ENCODE results near the gene LRRC26. TPM values are rescaled to one million over a fixed set of nuclear protein-coding genes. Genes with fewer than 3 reads are reported as not detected.

Gene LRRC26
- total and polyA plus RNA-seq, 2 experiments from 2014 or later = 2.3 TPM; not detected in 1

DNA sequence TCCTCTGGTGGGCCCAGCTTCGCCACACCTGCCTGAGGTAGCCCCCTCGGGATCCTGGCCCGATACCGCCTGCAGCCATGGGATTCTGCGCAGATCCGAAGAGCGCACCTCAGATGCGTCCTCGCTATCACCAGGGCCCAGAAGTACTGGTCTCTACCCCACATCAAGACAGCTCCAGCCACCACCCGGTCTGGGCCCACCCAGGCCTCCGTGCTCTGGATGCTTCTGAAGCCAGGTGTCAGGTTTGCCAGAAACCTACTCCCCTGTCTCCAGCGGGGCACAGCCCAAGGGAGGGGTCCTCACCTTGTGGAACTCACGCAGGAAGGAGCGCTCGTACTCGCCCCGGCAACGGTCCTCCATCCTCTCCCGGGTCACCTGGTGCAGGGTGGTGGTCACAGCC, 16.1 kb upstream of the LRRC26 start:
- H3K4me3 ChIP-seq = no peak overlapping the region
- no peak overlapping the region for H3K27ac ChIP-seq
- no peaks in the 10 kb centered on the region for H3K9me3 ChIP-seq (ENCODE audit: low read depth)
- H3K36me3 ChIP-seq = peaks cover 16% of the 10 kb centered on the region
- peaks cover 18% of the 10 kb centered on the region for H3K4me1 ChIP-seq (ENCODE audit: low read depth)
- H3K27me3 ChIP-seq = no peaks in the 10 kb centered on the region
- TF ChIP-seq, protein P1, sequence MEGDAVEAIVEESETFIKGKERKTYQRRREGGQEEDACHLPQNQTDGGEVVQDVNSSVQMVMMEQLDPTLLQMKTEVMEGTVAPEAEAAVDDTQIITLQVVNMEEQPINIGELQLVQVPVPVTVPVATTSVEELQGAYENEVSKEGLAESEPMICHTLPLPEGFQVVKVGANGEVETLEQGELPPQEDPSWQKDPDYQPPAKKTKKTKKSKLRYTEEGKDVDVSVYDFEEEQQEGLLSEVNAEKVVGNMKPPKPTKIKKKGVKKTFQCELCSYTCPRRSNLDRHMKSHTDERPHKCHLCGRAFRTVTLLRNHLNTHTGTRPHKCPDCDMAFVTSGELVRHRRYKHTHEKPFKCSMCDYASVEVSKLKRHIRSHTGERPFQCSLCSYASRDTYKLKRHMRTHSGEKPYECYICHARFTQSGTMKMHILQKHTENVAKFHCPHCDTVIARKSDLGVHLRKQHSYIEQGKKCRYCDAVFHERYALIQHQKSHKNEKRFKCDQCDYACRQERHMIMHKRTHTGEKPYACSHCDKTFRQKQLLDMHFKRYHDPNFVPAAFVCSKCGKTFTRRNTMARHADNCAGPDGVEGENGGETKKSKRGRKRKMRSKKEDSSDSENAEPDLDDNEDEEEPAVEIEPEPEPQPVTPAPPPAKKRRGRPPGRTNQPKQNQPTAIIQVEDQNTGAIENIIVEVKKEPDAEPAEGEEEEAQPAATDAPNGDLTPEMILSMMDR (IDR thresholded peaks at IDR 0.05; ENCODE audit: low read depth, low read length) = no peak
- no peak for DNase-seq (ENCODE audit: low read depth in 1 of 2, low spot score in 1 of 2)

DNA sequence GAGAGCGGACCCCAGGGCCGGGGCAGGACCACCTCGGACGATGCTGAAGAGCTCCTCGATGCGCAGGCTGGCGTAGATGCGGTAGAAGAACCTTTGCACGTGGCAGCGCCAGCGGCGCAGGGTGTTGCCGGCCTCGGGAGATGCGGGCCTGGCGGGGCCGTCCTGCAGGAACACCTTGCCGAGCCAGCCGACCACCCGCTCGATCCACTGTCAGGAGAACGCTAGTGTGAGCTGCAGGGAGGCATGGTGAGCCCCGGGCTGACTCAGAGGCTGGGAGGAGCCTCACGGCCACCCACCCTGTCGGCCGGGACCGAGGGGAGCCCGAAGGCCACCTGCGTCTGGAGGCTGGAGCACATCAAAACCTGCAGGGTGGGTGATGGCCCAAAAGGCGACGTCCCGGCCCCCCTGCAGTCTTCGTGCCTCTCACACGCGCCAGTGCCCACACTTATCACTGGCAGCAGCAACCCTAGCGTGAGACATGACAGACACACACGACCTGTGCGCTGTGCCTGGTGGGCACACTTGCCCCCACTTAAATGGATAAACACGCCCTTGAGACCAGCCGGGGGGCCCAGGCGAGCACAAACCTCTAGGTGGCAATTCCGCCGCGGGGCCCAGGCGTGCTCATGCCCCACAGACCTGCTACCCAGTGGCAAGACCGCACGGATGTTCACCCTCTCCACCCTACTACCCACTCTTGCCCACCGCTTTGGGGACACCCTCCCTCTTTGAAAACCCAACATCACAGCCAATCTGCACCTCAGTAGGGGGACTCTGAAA, 15.2 kb upstream of the LRRC26 start:
- TF ChIP-seq, protein P1 (IDR thresholded peaks at IDR 0.05; ENCODE audit: low read depth, low read length) = no peak
- H3K9me3 ChIP-seq (ENCODE audit: low read depth) = no peaks in the 10 kb centered on the region
- H3K27ac ChIP-seq = no peak overlapping the region
- no peak overlapping the region for H3K4me3 ChIP-seq
- no peak for DNase-seq (ENCODE audit: low read depth in 1 of 2, low spot score in 1 of 2)
- no peaks in the 10 kb centered on the region for H3K27me3 ChIP-seq
- peaks cover 16% of the 10 kb centered on the region for H3K36me3 ChIP-seq
- peaks cover 17% of the 10 kb centered on the region for H3K4me1 ChIP-seq (ENCODE audit: low read depth)

DNA sequence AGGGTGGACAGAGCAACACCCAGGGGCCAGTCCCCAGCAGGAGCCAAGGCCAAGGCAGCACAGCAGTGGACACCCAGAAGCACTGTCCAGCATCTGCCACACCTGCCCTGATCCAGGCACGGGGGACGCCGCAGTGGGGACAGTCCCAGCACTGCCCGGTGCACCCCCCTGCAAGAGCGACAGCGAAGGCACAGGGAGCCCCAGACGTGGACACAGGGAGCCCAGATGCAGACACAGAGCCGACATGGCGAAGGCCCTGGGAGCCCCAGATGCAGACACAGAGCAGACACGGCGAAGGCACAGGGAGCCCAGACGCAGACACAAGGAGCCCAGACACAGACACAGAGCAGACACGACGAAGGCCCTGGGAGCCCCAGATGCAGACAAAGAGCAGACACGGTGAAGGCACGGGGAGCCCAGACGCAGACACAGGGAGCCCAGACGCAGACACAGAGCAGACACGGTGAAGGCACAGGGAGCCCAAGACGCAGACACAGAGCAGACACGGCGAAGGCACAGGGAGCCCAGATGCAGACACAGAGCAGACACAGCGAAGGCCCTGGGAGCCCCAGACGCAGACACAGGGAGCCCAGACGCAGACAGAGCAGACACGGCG, 14.2 kb upstream of the LRRC26 start:
- TF ChIP-seq, protein P1 (IDR thresholded peaks at IDR 0.05; ENCODE audit: low read depth, low read length) = no peak
- H3K27ac ChIP-seq = no peak overlapping the region
- H3K36me3 ChIP-seq = peaks cover 21% of the 10 kb centered on the region
- H3K9me3 ChIP-seq (ENCODE audit: low read depth) = no peaks in the 10 kb centered on the region
- no peak for DNase-seq (ENCODE audit: low read depth in 1 of 2, low spot score in 1 of 2)
- H3K4me1 ChIP-seq (ENCODE audit: low read depth) = peaks cover 10% of the 10 kb centered on the region
- H3K4me3 ChIP-seq = no peak overlapping the region
- no peaks in the 10 kb centered on the region for H3K27me3 ChIP-seq

DNA sequence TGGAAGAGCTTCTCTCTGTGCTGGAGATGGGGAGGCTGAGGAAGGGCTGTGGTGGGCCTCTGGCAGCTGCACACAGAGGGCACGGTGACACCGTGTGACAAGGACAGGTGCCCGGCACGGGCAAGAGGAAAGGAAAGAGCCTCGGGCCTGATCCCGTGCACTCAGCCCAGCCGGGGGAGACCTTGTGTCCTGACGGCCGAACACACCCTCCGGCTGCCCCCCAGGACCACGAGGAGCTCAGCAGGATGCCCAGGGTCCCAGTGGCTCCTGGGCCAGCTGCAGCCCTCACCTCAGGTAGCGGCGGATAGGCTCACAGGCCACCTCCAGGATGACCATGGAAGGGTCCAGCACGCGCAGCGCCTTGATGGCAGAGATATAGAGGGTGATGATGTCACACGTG, 13.0 kb upstream of the LRRC26 start:
- Histone ChIP-seq H3K4me1 (ENCODE audit: low read depth) (peaks cover 10% of the 10 kb centered on the region), H3K9me3 (ENCODE audit: low read depth) (no peaks in the 10 kb centered on the region), H3K4me3 (no peak overlapping the region), H3K27ac (no peak overlapping the region), H3K36me3 (peaks cover 21% of the 10 kb centered on the region), H3K27me3 (no peaks in the 10 kb centered on the region)
- no peak for DNase-seq (ENCODE audit: low read depth in 1 of 2, low spot score in 1 of 2)
- TF ChIP-seq, protein P1 (IDR thresholded peaks at IDR 0.05; ENCODE audit: low read depth, low read length) = no peak

DNA sequence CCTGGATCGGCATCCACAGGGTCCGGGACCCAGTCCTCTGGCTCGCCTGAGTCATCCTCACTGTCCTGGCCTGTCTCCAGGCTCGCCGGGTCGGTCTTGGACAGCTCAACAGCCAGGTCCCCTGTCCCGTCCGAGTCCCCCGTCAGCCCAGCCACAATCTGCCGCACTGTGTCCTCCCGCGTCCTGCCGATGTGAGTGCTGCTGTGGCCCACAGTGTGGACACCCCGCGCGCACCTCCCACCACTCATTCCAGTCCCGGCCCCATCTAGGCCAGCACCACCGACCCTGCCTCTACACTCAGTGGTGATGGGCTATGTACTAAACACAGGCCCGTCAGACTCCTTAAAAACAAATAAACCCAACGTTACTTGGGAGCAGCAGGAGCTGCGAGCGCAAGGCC, 11.8 kb upstream of the LRRC26 start:
- TF ChIP-seq, protein P1 (IDR thresholded peaks at IDR 0.05; ENCODE audit: low read depth, low read length) = no peak
- Histone ChIP-seq H3K4me3 (no peak overlapping the region), H3K27me3 (no peaks in the 10 kb centered on the region), H3K9me3 (ENCODE audit: low read depth) (no peaks in the 10 kb centered on the region), H3K27ac (no peak overlapping the region), H3K4me1 (ENCODE audit: low read depth) (no peaks in the 10 kb centered on the region), H3K36me3 (peaks cover 21% of the 10 kb centered on the region)
- no peak for DNase-seq (ENCODE audit: low read depth in 1 of 2, low spot score in 1 of 2)
